ELR (cell line): ENCODE results near the gene CLVS2.
A peak's percentile ranks its signal among the peaks of the same experiment; 100 is the strongest.

ENCODE experiments used
- DNase-seq: peaks from one replicate; pipeline ENCODE4 v3.0.0-alpha.2; 2015; ENCODE audit warnings: low read depth

Gene CLVS2

GRCh38 chr6:122995921-122996793 is at the start of gene CLVS2:
Gene CLVS2, plus strand, starts transcription at chr6:122996235. Its CDS starts 1,543 bp downstream, at chr6:122997778.
- DNase-seq: no peak

DNA sequence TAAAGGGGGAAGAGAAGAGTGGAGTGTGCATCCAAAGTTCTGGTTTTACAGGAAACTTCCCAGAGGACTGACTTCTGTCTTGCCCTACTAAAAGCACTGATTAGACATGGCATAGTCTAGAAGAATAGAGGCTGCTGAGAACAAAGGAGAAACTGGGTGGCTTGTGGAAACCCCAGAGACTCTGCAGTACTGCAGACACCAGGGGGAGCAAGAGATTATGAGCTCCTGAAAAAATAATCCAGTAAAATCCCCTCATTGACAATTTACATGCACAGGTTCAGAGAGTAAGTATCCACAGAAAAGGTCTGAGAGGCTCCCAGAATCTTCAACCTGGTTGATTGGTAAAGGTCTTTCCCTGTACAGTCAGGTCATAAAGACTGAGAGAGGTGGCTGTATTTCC is 48.7 kb upstream of the CLVS2 start:
- peak; percentile 6 for DNase-seq

GRCh38 chr6:122953766-122954165 is 42.3 kb upstream of the CLVS2 start:
- DNase-seq: no peak

DNA sequence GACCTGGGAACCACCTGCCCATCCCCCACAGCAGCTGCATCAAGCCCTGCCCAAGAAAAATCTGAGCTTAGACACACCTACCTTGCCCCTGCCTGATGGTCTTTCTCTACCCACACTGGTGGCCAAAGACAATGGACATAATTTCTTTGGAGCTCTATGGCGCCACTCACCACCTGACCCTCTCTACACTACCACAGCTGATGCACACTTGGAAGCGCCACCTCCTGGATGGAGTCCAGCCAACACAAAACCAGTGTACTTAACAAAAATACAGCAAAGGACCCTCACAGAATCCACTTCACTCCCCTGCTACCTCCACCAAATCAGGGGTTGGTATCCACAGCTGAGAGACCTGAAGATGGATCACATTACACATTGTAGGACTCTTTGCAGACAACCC is 39.7 kb upstream of the CLVS2 start:
- no peak for DNase-seq

DNA sequence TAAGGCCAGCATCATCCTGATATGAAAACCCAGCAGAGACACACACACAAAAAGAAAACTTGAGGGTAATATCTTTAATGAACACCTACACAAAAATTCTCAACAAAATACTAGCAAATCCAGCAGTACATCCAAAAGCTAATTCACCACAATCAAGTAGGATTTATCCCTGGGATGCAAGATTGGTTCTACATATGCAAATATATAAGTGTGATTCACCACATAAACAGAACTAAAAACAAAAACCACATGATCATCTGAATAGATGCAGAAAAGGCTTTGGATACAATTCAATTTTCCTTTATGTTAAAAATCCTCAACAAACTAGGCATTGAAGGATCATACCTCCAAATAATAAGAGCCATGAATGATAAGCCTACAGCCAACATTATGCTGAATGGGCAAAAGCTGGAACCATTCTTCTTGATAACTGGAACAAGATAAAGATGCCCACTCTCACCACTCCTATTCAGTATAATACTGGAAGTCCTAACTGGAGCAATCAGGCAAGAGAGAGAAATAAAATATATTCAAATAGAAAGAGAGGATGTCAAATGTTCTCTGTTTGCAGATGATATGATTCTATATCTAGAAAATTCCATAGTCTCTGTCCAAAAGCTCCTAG is 33.9 kb upstream of the CLVS2 start:
- DNase-seq: no peak

DNA sequence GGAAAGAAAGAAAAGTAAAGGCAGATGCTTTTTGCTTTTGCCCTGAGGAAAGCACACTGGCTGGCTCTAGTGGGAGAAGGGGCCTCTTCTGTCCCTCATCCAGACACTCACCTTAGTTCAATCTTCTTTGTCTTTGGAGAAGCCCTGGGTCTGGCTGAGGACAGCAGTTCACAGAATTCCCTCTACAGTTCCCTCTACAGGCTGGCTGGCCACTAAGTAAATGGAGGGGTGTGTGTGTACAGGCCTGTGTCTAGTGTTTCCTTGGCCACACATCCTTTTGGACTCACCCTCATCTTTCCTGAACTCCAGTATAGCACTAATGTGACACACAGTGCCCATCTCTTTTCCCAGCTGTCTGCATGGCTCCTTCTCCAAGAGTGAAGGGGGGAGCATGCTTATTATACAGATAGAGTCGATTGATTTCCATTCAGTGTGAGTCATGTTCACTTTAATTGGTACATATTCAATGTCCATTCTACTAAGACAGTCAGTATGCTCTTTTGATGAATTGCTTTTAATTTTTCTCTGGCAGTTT is 26.0 kb upstream of the CLVS2 start:
- no peak for DNase-seq

DNA sequence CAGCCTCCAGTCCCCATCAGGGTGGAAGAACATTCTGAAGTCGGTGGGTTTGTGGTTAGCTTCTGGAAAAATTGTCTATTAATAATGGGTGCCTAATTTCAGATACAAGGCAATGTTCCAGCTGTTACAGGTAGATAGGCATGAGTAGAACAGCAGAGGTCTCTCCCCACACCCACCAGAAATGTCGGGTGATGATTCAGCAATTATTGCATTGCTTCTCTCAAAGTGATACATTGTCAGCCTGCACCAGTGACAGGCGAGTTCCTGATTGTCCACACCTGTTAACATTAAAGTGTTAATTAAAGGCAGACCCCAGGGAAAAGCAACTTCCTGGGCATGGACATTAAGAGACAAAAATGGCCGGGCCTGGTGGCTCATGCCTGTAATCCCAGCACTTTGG is 18.9 kb upstream of the CLVS2 start:
- no peak for DNase-seq

GRCh38 chr6:122984393-122984792 is 11.6 kb upstream of the CLVS2 start:
- no peak for DNase-seq

DNA sequence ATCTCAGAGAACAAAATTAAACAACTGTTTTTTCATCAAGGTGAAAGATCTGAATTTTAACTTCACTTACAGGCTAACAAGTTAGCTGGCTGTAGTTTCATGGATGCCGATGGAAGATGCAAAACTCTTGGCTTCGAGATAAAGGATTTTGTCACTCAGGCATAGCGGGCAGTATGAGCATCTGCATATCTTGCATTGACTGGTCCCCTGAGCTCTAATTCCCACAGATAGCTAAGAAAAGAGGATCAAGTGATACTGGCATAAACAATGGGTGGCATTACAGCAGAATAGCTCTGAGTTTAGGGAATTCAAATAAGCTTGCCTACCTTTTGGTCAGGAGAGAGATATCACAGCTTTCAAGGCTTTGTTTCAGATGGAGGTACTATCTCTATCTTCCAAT is 1.8 kb upstream of the CLVS2 start:
- DNase-seq: no peak

- no peak for DNase-seq
Measured at GRCh38 chr6:122996794-122997505, 915 bp downstream of the CLVS2 start.

GRCh38 chr6:122997541-122998150 is 1.6 kb downstream of the CLVS2 start:
- DNase-seq: no peak

GRCh38 chr6:122998403-122998975 is 2.5 kb downstream of the CLVS2 start:
- DNase-seq: no peak

DNA sequence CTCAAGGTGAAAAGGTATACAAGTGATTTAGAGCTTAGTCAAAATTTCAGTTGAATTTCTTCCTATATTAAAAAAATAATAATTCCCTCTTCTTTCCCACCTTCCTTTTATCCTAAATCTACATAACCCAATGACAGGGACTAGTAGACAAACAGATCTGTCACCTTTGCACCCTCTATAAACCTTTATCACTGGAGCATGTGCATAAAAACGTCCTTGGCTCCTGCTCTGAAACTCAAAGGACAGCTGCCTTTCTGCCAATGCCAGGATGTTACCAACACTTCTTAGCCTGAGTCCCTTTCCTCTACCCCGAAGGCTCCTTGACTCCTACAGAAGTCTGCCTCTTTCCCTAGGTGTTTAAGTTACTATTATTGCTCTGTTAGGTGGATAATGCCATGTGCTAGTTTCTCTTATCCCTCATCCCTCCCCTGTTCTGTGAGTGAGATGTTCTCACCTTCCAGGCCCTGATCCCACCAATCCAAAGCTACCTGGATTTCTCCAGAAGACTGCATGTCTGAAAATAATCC is 4.3 kb downstream of the CLVS2 start:
- no peak for DNase-seq

GRCh38 chr6:123001540-123001939 is 5.5 kb downstream of the CLVS2 start:
- DNase-seq: no peak

DNA sequence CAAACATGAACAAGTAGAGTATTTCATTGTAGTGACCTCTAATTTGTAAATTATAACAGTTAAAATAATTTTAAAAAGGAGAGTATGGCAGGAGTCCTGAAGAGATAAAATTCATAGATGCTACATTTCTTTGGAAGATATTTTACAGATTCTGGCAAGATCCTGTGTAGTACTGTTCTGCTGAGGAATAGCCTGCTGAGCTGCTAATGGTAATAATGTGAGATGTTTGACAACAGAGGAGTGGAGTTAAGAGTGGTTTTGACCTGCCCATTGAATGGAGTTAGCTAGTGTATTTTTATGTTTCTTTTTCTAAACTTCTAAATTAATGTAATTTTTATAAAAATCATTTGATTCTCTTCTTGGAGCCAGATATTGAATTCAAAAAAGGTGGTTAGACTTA is 11.8 kb downstream of the CLVS2 start:
- no peak for DNase-seq

- DNase-seq: no peak
Measured at GRCh38 chr6:123009059-123009458, 13.0 kb downstream of the CLVS2 start.

DNA sequence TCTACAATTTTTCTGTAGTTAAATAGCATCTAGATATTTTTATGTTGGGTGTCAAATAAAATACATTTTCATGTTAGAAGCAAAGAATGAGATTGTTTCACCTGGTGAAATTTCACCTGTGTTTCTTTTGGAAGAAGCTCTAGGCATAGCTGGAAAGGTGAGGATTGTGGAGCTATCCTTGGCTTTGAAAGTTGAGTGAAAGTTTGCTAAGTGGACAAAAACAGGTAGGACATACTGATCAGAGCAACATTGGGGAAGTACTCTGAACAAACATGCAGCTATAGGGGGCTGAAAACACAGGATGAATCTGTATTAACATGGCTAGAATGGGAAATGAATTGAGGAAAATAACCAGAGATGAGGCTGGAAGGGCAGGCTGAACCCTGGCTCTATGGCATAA is 18.8 kb downstream of the CLVS2 start:
- DNase-seq: no peak

DNA sequence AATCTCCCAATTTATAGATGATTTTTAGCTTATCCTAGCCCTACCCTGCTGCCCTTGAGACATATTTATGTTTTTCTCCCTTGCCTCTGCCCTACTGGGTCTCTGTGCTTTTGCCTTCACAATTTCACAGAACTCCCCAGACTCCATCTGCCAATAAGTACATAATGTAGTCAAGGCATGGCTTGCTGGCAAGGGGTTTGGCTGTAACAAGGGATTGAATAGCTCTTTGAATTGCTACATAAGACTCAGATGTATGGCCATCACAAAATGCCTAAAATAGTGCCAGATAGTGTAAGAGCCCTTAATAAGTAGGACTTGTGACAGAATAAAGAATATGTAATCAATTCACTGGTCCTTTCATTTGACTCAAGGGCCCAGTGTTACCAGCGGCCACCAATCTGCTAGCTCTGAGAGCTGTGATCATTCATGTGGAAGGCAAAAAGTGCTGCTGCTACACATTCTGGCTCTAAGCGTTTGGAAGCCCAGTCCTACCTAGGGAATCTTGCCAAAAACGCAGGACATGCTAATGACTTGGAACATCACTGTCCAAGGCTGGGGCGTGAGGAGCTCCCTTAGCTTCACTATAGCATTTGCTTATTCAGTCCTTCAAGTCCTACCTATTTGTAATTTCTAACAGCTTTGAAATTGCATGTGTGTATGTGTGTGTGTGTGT is 20.5 kb downstream of the CLVS2 start:
- no peak for DNase-seq

DNA sequence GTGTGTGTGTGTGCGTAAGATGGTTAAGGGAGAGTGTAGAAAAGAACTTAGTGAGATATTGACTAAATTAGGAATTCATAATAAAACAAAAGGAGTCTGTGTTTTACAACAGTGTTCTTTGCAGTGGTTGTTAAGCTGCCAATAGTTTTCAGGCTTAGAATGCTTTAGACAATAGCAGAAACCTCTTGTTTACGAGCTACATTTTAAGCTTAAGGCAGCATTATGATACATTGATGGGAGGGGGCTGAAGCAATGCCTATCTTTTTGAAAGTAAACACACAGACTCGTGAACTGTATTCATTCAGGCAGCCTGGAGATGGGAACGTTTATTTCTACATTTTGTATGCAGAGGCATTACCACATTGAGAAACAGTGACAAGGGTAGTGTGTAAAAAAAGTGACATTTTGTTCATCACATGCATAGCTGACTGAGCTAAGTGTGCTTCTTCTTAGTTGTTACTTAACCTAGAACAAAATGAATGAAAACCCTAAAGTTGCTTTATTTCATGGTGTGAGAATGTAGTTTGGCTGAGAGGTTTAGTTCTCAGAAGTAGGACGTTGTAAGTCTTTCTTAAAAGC is 21.2 kb downstream of the CLVS2 start:
- no peak for DNase-seq

GRCh38 chr6:123022975-123023374 is 26.9 kb downstream of the CLVS2 start:
- DNase-seq: no peak

DNA sequence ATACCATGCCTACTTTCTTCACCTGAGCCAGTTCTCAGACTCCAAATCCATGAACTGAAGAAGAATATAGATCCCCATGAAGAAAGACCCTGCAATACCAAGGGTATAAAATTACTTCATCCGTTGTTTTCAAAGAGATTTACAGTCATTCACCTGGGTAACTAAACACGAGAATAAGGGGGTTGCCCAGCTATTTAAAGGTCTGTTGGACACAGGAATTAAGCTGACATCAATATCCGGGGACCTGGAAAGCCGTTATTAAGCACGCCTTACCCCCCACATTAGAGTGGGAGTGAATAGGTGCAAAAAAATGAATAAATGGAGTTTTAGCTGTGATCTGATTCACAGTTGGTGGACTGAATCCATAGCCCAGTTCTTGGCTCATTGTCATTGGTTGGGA is 28.9 kb downstream of the CLVS2 start:
- DNase-seq: no peak
